GM15510 (cell line): Measurements from ENCODE around the gene PDE11A.

Experiments used
- POLR2A ChIP-seq: IDR thresholded peaks from 3 replicates; pipeline ENCODE4 v1.6.1; 2011; ENCODE audit warnings: borderline replicate concordance; ENCODE audit not compliant: insufficient read length; ENCODE audit errors: extremely low read depth

The PDE11A gene

GRCh38 chr2:177709986-177710401, 362.6 kb downstream of the PDE11A start:
- no peak for TF ChIP-seq POLR2A

DNA sequence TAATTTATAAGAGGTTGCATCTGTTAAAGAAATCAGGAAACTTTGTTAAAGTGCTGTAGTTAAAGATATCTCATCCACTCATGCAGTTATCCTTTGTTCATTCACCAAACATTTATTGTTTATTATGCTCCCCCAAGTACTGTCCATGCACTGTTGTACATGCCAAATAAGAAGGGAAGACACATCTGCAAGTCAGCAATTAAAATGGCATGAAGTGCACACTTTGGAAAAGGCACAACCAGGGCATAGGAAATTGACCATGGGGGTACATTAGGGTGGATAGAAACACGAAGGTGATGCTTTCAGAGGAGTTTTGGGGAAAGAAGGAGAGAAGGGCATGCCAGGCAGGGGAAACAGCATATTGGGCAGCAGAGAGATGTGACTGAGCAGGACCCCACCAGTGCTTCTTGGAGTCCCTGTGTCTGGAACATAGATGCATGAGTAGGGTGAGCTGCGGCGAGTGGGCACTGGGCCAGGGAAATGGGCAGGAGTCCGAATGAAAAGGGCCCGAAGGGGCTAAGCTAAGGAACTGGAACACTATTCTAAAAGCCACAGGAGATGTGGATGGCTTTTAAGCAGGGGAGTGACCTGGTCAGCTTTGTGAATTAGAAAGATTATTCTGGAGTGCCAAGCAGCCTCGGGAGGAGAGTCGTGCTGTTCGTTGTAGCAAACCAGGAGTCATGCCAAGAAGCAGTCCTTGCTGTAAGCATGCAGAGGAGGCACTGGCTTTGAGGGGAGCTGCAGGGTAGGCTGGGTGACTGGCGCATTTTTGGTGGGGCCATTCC, 363.7 kb downstream of the PDE11A start:
- TF ChIP-seq POLR2A = no peak

DNA sequence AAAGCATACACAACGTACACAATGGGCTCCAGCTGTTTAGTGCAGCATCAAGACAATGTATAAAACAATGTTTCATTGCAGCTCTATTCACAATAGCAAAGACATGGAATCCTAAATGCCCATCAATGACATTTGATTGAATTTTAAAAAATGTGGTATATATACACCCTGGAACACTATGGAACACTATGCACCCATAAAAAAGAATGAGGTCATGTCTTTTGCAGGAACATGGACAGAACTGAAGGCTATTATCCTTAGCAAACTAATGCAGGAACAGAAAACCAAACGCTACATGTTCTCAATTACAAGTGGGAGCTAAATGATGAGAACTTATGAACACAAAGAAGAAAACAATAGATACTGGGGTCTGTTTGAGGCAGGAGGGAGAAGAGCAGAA, 364.5 kb downstream of the PDE11A start:
- TF ChIP-seq POLR2A = no peak

GRCh38 chr2:177705511-177706173, 366.9 kb downstream of the PDE11A start:
- no peak for TF ChIP-seq POLR2A

DNA sequence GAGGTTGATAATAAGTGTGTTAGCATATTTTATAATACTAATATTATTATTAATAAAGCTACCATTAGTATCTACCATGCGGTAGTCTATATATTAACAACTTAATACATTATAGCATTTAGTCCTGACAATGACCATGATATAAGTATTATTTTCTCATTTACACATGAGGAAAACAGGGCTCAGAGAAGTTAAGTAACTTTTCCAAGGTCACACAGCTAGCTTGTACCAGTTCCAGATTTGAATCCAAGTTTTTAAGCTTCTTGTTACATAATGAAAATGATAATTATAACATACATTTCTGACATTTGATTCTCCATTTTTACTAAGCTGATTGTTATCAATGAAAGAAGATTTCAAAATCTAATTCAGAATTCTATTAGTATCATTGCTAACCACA, 369.4 kb downstream of the PDE11A start:
- TF ChIP-seq POLR2A = no peak

DNA sequence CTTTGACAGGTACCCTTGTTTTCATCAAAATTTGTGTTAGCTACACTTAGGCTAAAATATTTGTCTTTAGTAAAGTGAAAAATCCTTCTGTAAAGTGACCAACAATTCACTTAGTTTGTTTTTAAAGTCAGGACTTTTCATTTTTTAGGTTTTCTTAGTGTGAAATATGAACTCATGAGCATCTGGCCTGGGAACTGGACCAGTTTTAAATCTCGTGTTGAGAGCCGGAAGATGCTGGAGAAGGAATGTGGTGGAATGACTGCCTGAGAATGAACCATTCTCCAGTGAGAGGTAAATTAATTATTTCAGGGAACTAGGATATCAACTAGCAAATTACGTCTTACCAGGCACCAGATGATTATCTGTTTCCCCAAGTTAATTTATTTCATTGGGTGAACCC, 374.3 kb downstream of the PDE11A start:
- no peak for TF ChIP-seq POLR2A

GRCh38 chr2:177694348-177694747, 378.2 kb downstream of the PDE11A start:
- TF ChIP-seq POLR2A = no peak

- TF ChIP-seq POLR2A = no peak
These were observed 378.8 kb downstream of the PDE11A start for GRCh38 chr2:177693658-177694339.

DNA sequence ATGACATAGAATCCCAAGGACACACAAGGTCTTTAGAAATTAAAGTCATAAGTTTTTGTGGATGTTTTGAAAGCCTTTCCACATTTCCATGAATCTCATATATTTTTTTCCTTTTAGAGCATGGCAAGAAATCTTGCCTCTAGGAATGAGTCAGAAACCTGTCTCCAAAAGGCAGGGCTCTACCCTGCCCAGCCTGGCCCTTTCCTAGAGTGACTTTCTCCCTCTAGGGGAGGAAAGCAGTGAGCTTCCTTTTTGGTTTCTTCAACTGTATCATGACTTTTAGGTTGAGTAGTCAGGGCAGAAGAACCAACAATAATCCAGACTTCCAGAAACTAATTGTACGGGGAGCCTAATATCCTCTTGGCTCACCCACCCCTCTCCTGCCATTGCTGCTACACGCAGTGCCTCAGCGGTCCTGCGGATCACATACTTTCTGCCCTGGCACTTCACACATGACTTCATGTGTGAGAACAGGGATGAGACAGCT, 379.8 kb downstream of the PDE11A start:
- no peak for TF ChIP-seq POLR2A

GRCh38 chr2:177692042-177692782, 380.4 kb downstream of the PDE11A start:
- TF ChIP-seq POLR2A = no peak

DNA sequence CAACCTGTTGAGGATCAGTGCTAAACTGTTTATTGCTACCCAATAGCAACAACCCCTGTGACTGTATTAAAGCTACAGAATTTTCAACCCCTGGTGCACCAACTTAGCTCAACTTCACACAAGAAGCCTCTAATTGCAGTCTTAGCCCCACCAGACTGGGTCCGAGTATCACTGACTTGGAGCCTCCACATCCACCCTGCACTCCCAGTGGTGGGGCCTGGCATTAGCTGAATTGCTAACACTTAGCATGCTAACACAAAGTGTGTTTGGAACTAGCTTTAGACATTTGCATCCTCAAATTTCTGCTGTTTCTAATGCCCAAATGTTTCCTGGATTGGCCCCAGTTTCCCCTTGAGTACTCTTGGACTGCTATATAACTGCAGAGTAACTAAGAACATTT, 381.4 kb downstream of the PDE11A start:
- TF ChIP-seq POLR2A = no peak

GRCh38 chr2:177689623-177690022, 383.0 kb downstream of the PDE11A start:
- TF ChIP-seq POLR2A = no peak

- no peak for TF ChIP-seq POLR2A
These were observed 383.7 kb downstream of the PDE11A start for GRCh38 chr2:177688844-177689243.

DNA sequence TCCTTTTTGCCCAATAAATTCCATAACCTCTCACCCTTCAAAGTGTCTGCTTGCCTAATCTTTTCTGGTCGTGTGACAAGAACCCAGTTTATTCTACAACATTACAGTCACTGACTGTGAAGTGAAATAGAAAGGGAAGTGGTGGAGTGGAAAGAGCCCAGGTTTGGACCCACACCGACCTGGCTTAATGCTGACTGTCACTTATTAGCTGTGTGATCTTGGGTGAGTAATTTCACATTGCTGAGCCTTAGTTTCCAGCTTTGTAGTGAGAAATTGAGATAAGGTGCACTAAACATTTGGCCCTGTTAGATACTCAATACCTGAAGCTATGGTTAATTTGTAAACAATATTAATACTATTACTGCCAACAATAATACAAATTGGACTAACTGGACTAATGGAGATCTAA, 388.9 kb downstream of the PDE11A start:
- TF ChIP-seq POLR2A = no peak
